Measurements from ENCODE around the gene SUPT6H. TPM values are rescaled to one million over a fixed set of nuclear protein-coding genes. Genes with fewer than 3 reads are reported as not detected.

Gene SUPT6H
- total and polyA plus RNA-seq, 9 of the 15 experiments (the other 6 are each of a cell fraction or from before 2014, with no cell fraction given), result 1.7 to 77.7 (median 49.2) TPM

GRCh38 chr17:28612936-28613872 lies 48.8 kb upstream of the SUPT6H start (continued):
- no peak for TF ChIP-seq ZNF778 (CRISPR knock-in tag; IDR thresholded peaks at IDR 0.05)
- TF ChIP-seq POLR2AphosphoS2 (IDR thresholded peaks at IDR 0.05; ENCODE audit: low read length), result peak; percentile 67
- TF ChIP-seq, protein P1, sequence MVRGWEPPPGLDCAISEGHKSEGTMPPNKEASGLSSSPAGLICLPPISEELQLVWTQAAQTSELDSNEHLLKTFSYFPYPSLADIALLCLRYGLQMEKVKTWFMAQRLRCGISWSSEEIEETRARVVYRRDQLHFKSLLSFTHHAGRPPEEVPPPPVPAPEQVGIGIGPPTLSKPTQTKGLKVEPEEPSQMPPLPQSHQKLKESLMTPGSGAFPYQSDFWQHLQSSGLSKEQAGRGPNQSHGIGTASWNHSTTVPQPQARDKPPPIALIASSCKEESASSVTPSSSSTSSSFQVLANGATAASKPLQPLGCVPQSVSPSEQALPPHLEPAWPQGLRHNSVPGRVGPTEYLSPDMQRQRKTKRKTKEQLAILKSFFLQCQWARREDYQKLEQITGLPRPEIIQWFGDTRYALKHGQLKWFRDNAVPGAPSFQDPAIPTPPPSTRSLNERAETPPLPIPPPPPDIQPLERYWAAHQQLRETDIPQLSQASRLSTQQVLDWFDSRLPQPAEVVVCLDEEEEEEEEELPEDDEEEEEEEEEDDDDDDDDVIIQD (CRISPR knock-in tag; IDR thresholded peaks at IDR 0.05), result no peak
- no peak for TF ChIP-seq POLR3A (IDR thresholded peaks at IDR 0.05; ENCODE audit: borderline replicate concordance, extremely low read depth, insufficient read depth, insufficient read length)
- peak; percentile 38 for TF ChIP-seq CTCFL (IDR thresholded peaks at IDR 0.05; ENCODE audit: borderline replicate concordance, insufficient read depth, low read depth, low read length, poor library complexity, severe bottlenecking)

Data from K562 (cell line).